HepG2 (cell line): ENCODE measurements around the gene MRNIP. TPM values are rescaled to one million over a fixed set of nuclear protein-coding genes. Genes with fewer than 3 reads are reported as not detected.

ENCODE experiments used
- ATF2 ChIP-seq: sonication (generic); formaldehyde crosslinking; IDR thresholded peaks from 2 replicates; pipeline ENCODE4 v1.4.0; 2020; ENCODE audit warnings: missing genetic modification reagents
- CCDC6 ChIP-seq: sonication (generic); formaldehyde crosslinking; IDR thresholded peaks from 2 replicates; pipeline ENCODE4 v1.8.1; 2022; ENCODE audit warnings: mild to moderate bottlenecking, missing genetic modification reagents, moderate library complexity
- KDM2A ChIP-seq: sonication (generic); formaldehyde crosslinking; IDR thresholded peaks from 2 replicates; pipeline ENCODE4 v1.4.0; 2020; ENCODE audit warnings: low read depth, missing genetic modification reagents, borderline replicate concordance
- MYC ChIP-seq: sonication (generic); formaldehyde crosslinking; IDR thresholded peaks from 2 replicates; pipeline ENCODE4 v1.9.0; 2021; ENCODE audit warnings: missing genetic modification reagents, borderline replicate concordance
- SKIL ChIP-seq: sonication (generic); formaldehyde crosslinking; IDR thresholded peaks from 2 replicates; pipeline ENCODE4 v1.8.0; 2022; ENCODE audit warnings: missing genetic modification reagents, mild to moderate bottlenecking, moderate library complexity, borderline replicate concordance
- ZBTB2 ChIP-seq: sonication (generic); formaldehyde crosslinking; IDR thresholded peaks from 2 replicates; pipeline ENCODE4 v1.8.0; 2022; ENCODE audit warnings: low read depth, missing genetic modification reagents
- ZBTB21 ChIP-seq: sonication (generic); formaldehyde crosslinking; IDR thresholded peaks from 2 replicates; pipeline ENCODE4 v1.4.0; 2020; ENCODE audit warnings: missing genetic modification reagents
- ZBTB49 ChIP-seq: sonication (generic); formaldehyde crosslinking; IDR thresholded peaks from 2 replicates; pipeline ENCODE4 v1.4.0; 2020; ENCODE audit warnings: missing genetic modification reagents, borderline replicate concordance
- ZIK1 ChIP-seq: sonication (generic); formaldehyde crosslinking; IDR thresholded peaks from 2 replicates; pipeline ENCODE4 v1.5.0; 2020; ENCODE audit warnings: mild to moderate bottlenecking, low read depth, missing genetic modification reagents, borderline replicate concordance
- ZNF318 ChIP-seq: sonication (generic); formaldehyde crosslinking; IDR thresholded peaks from 2 replicates; pipeline ENCODE4 v1.4.0; 2020; ENCODE audit warnings: mild to moderate bottlenecking, missing genetic modification reagents
- polyA plus RNA-seq, 8 experiments: library from polyadenylated mRNA; depleted of rRNA in 3 of 8; stranded (reverse) in 7 of 8; unstranded in 1 of 8; fragments of >200 nt; fragmentation: Illumina TruSeq in 4 of 8; extraction: Trizol in 4 of 8; gene quantifications; 2 replicates each; pipeline versions ENCODE4 v1.2.1 to v1.2.3, GENCODE V29; 2011 to 2016; ENCODE audit warnings: low read depth in 4 of 8, missing spikeins in 1 of 8, mixed read lengths in 1 of 8; ENCODE audit not compliant: insufficient read depth in 1 of 8
- total RNA-seq, 5 experiments: library from RNA; depleted of rRNA; stranded (reverse); fragments of >200 nt; fragmentation: Illumina TruSeq; extraction: Trizol; gene quantifications; 2 replicates each; pipeline ENCODE4 v1.2.3, GENCODE V29; 2016; ENCODE audit warnings: low read depth in 1 of 5

The MRNIP gene
- total and polyA plus RNA-seq, 2 of the 13 experiments (the other 11 are each of a cell fraction or from before 2014, with no cell fraction given), result 15.5 to 34.1 TPM

- TF ChIP-seq ZNF318 (CRISPR knock-in tag) (no peak), CCDC6 (CRISPR knock-in tag) (no peak; the same call in none of the 2 replicates), KDM2A (CRISPR knock-in tag) (peak; percentile 96), SKIL (CRISPR knock-in tag) (peak; percentile 70), ZIK1 (peak; percentile 66; the same call in 1 of the 2 replicates), ZBTB21 (no peak; the same call in 1 of the 2 replicates), ZBTB2 (CRISPR knock-in tag) (peak; percentile 50; the same call in 1 of the 2 replicates), MYC (CRISPR knock-in tag) (peak; percentile 65; the same call in 1 of the 2 replicates), ATF2 (CRISPR knock-in tag) (peak; percentile 45; the same call in 1 of the 2 replicates), ZBTB49 (no peak)
Measured at GRCh38 chr5:179820483-179821297, 37.9 kb downstream of the MRNIP start, which contains the start of gene SQSTM1 (continued).
